AG04450 (cell line): ENCODE results near the gene ARID4A. TPM values are rescaled to one million over a fixed set of nuclear protein-coding genes. Genes with fewer than 3 reads are reported as not detected.
"Not testable (repeated sequence)": the region's sequence is repeated elsewhere in the genome, so short reads cannot be mapped to it uniquely, and the experiment has no call there.

Experiments
- CTCF ChIA-PET: fragments of 300-600, 350-600 bp; formaldehyde crosslinking; extraction: SDS; loops from one replicate; lab custom pipeline; 2022; ENCODE audit warnings: antibody characterized with exemption, inconsistent platforms; lab: Charles Lee
- POLR2A ChIA-PET: fragments of 350-600 bp; formaldehyde crosslinking; extraction: SDS; loops from one replicate; lab custom pipeline; 2021; ENCODE audit warnings: antibody characterized with exemption, inconsistent platforms; lab: Yijun Ruan, JAX
- DNase-seq: peaks from one replicate; pipeline ENCODE4 v3.0.0-alpha.2; 2011; ENCODE audit warnings: low read depth, low spot score
- H3K27ac ChIP-seq: one replicate; pipeline ENCODE4 v1.5.1; 2012; ENCODE audit warnings: low read depth, low read length, control low read depth
- H3K27me3 ChIP-seq: one replicate; pipeline ENCODE4 v1.6.0; 2012; ENCODE audit warnings: low read length; ENCODE audit not compliant: control insufficient read depth, insufficient read depth
- H3K4me3 ChIP-seq: 2 replicates; pipeline ENCODE4 v1.5.1; 2011; ENCODE audit warnings: mild to moderate bottlenecking, low read depth, low read length, control low read depth
- H3K9me3 ChIP-seq: 2 replicates; pipeline ENCODE4 v1.5.1; 2012; ENCODE audit warnings: low read length; ENCODE audit not compliant: control insufficient read depth, insufficient read depth
- polyA plus RNA-seq: library from polyadenylated mRNA; depleted of rRNA; stranded (reverse); fragments of >200 nt; gene quantifications from 2 replicates; pipeline ENCODE4 v1.2.3, GENCODE V29; 2011
- TF ChIP-seq, protein P1 (sequence below): IDR thresholded peaks from 2 replicates; pipeline ENCODE4 v1.5.1; 2011; ENCODE audit warnings: low read depth, low read length, control low read depth, inconsistent platforms

ARID4A gene
- polyA plus RNA-seq, 1 experiment = 12.4 TPM

DNA sequence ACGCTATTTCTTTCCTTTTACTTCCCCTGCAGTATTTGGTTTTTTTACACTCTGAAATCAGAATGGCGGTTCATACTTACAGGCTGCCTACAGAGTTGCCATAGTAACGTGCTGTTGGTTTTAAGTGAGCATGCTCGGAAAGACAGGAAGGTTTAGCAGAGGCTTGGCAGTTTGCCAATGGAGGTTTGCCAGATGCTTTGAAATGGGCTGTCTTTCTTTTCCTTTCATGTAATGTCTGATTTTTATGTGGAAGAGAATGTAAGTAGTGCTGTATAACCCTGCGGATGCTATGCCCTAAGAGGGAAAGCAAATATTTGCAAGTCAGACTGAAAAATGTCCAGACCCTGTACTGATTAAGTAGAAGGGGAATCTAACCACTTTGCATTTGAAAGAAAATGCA is 32.8 kb downstream of the ARID4A start:
- Histone ChIP-seq H3K9me3 (no peaks in the 10 kb centered on the region), H3K27me3 (no peaks in the 10 kb centered on the region), H3K4me3 (peak overlapping the region; percentile 17; the same call in 1 of the 2 replicates), H3K27ac (no peak overlapping the region)
- ChIA-PET CTCF (no interaction called here), POLR2A (no interaction called here)
- peak; percentile 94 for DNase-seq
- TF ChIP-seq, protein P1, sequence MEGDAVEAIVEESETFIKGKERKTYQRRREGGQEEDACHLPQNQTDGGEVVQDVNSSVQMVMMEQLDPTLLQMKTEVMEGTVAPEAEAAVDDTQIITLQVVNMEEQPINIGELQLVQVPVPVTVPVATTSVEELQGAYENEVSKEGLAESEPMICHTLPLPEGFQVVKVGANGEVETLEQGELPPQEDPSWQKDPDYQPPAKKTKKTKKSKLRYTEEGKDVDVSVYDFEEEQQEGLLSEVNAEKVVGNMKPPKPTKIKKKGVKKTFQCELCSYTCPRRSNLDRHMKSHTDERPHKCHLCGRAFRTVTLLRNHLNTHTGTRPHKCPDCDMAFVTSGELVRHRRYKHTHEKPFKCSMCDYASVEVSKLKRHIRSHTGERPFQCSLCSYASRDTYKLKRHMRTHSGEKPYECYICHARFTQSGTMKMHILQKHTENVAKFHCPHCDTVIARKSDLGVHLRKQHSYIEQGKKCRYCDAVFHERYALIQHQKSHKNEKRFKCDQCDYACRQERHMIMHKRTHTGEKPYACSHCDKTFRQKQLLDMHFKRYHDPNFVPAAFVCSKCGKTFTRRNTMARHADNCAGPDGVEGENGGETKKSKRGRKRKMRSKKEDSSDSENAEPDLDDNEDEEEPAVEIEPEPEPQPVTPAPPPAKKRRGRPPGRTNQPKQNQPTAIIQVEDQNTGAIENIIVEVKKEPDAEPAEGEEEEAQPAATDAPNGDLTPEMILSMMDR = no peak

DNA sequence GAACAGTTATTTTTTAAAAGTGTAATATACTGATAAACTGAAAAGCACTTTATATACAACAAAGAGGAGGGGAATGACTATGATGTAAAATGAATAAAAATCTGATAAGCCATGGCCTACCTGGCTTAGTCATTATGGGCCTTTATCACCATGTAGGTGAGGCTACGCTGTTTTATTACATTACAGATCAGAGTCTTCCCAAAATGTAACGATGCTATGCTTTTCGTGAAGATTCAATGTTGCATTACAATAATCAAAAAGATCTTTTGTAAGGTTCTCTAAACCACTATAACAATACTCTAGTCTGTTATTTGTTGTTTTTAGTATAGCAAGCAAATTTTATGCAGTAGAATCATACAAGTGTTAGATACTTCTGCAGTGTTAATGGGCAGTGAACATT is 34.2 kb downstream of the ARID4A start:
- Histone ChIP-seq H3K9me3 (no peaks in the 10 kb centered on the region), H3K27me3 (no peaks in the 10 kb centered on the region), H3K4me3 (no peak overlapping the region), H3K27ac (no peak overlapping the region)
- TF ChIP-seq, protein P1 = no peak
- CTCF ChIA-PET = no interaction called here
- no peak for DNase-seq
- POLR2A ChIA-PET = no interaction called here

GRCh38 chr14:58339666-58340065 is 41.3 kb downstream of the ARID4A start:
- H3K9me3 ChIP-seq, H3K4me3 ChIP-seq, POLR2A ChIA-PET, H3K27ac ChIP-seq, H3K27me3 ChIP-seq, DNase-seq, CTCF ChIA-PET: not testable (repeated sequence)

DNA sequence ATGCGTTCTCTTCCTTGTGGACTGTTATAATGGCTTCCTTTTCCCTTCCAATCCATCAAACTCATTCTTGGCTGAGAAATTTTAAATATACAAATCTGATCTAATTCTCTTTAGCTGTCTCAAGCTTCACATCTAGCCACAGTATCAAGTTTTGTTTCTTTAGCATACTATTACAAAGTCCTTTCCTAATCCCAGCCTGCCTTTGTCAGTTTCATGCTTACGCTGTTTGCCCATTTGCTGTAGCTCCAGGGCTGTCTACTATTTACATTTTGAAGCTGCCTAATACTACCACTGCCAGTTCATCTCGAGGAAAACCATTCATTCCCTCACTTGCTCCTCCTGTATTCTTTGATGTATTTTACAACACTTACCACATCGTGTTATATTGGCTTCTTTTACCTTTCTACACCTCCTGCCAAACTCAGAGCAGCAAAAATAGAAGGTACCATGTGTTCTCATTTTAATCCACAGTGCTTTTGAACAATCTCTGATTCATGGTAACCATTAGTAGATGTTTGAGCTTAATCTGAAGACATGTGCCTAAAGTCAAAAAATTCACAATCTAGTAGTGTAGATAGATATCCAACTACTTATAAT is 42.9 kb downstream of the ARID4A start:
- Histone ChIP-seq H3K27me3 (no peaks in the 10 kb centered on the region), H3K27ac (no peak overlapping the region), H3K9me3 (no peaks in the 10 kb centered on the region), H3K4me3 (no peak overlapping the region)
- TF ChIP-seq, protein P1 = no peak
- DNase-seq = no peak
- CTCF ChIA-PET = interaction anchor here (0.5 kb wide), 1 partner anchor 12 kb away, joined by 3 read pairs; no protein-coding TSS in a partner anchor
- POLR2A ChIA-PET = interaction anchor here (0.6 kb wide), 3 partner anchors 13 to 19 kb away, joined by 3 read pairs; no protein-coding TSS in a partner anchor

DNA sequence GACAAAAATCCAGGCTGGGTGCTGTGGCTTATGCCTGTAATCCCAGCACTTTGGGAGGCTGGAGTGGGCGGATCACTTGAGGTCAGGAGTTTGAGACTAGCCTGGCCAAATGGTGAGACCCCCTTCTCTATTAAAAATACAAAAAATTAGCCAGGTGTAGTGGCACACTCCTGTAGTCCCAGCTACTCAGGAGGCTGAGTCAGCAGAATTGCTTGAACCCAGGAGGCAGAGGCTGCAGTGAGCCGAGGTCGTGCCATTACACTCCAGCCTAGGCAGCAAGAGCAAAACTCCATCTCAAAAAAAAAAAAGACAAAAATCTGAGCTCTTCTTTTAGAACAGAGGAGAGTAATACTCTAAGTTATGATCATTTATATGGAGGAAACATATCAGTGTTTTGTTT is 45.2 kb downstream of the ARID4A start:
- not testable (repeated sequence) for H3K27me3 ChIP-seq, H3K9me3 ChIP-seq, H3K27ac ChIP-seq, H3K4me3 ChIP-seq, DNase-seq
- POLR2A ChIA-PET = interaction anchor here (0.6 kb wide), 1 partner anchor 12 kb away, joined by 7 read pairs; no protein-coding TSS in a partner anchor
- CTCF ChIA-PET = interaction anchor here (1.1 kb wide), 1 partner anchor 21 kb away, joined by 4 read pairs; no protein-coding TSS in a partner anchor

GRCh38 chr14:58353516-58354299 is 55.4 kb downstream of the ARID4A start:
- Histone ChIP-seq H3K9me3 (no peaks in the 10 kb centered on the region), H3K27ac (no peak overlapping the region), H3K27me3 (no peaks in the 10 kb centered on the region), H3K4me3 (no peak overlapping the region)
- POLR2A ChIA-PET = interaction anchor here (0.6 kb wide), 1 partner anchor 12 kb away, joined by 3 read pairs; no protein-coding TSS in a partner anchor
- CTCF ChIA-PET = no interaction called here
- DNase-seq = no peak
- TF ChIP-seq, protein P1 = no peak
